Stimulated activated CD4-positive, alpha-beta T cell treated with anti-CD3 and anti-CD28 coated beads, Interleukin-15, amount 100 ng/mL, for 24 hours (primary cell): Measurements from ENCODE around the gene GFM1.

ENCODE experiments used
- DNase-seq: peaks from one replicate; pipeline ENCODE4 v3.0.0-alpha.2; 2020

The GFM1 gene

DNA sequence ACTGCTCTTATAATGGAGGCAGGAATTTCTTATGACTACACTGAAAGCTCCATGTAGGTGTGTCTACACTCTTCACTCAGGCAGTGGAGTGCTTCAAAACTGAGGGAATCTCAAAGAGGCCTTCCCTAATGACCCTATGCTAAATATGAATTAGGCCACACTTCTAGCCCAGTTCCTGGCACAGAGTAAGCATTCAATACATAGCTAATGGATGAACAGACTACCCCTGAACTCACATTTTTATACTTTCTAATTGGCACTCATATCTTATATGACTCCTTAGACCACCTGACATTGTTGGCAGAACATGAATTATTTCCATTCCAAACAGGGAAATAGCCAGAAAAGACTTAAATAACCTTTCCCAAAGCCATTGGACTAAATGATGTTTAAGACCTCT lies 84.5 kb downstream of the GFM1 start:
- no peak for DNase-seq

- DNase-seq, result no peak
Observed at GRCh38 chr3:158731486-158731885, 87.2 kb downstream of the GFM1 start.

DNA sequence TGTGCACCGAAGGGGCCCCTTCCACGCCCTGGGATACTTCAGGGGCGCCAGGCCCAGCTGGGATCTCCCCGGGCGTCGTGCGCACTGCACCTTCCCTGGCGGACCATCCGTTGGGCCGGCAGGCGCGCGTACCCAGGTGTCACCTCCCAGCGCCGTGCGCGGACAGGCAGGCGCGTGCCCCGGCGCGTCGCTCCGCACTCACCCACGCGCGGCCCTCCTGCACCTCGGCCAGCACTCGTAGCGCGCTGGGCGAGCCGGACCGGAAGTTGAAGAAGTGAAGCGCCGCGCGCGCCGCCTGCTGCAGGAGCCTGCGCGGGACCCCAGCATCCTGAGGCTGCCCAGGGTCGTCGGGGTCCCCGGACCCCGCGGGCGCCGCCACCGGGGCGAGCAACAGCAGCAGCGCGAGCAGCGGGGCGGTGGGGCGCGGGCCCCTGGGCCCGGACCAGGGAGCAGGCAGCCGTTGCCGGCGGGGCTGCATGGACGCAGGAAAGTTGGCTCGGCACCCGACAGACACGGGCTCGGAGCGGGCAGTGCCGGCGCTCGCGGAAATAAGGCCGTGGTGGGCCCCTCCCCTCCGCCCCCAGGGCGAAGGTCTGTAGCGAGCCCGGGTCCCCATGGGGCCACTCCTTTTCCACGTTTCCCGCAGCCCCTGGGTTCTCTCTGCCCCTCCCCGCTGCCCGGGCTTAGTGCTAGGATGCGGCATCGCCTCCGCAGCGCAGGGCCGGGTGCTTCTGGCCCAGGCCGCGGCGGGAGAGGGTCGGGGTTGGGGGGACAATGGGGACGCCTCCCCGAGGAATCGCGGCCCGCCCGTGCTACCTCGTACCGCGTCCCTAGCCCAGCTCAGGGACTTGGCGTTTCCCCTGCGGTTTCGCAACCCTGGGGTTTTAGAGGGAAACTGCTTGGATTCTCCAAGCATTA lies 87.9 kb downstream of the GFM1 start, which contains the start of gene RARRES1:
Gene RARRES1 (minus strand): TSS at position 520 of the 918 bp plus-strand sequence. CDS start 42 bp downstream, at position 478.
- DNase-seq, result peak; percentile 65

GRCh38 chr3:158732856-158733200 lies 88.5 kb downstream of the GFM1 start:
- DNase-seq, result no peak

- no peak for DNase-seq
Observed at GRCh38 chr3:158733656-158734055, 89.3 kb downstream of the GFM1 start.

DNA sequence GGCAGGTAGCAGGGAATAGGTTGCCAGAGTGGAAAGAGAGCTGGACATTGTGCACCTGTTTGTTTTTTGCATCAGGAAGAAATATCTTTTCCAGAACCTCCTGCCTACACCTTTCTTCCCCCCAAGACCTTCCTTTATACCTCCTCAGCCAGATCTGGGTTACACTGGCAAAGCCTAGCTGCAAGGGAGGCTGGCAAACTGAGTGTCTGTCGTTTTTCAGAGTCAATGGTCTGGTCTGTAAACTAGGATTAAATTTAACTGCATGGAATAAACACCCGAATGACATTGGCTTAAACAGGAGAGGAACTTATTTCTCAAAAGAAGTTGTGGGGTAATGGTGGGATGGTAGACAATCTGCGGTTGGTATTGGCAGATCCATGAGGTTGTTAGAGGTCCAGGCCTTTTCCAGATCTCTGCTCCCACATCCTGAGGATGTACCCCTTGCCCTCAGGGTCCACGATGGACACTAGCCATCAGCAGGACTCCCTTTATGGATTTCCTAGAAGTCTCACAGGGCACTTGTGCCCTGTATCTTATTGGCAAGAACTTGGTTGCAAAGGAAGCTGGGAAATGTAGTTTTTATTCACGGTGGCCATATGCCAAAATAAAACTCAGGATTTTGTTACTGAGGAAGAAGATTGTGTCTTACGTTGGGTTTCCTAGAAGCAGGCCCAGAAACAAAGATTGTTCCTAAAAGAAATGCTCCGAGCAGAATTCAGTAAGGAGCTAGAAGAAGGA lies 91.1 kb downstream of the GFM1 start:
- DNase-seq, result no peak

DNA sequence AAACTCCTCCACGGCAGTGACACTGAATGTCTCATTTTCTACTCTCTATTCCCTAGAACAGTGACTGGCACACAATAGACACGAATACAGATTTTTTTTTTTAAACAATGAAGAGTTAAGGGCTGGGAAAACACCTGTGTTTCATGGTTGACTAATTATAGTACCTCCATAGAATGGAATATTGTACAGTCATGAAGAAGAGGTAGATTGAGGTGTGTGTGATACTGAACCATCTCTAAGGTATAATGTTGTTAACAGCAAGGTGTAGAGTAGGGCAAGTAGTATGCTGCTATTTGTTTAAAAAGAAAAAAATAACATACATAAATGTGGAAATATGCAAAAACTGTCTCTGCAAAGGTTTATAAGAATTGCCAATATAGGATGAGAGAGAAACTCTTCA lies 93.1 kb downstream of the GFM1 start:
- DNase-seq, result no peak

- DNase-seq, result no peak
Observed at GRCh38 chr3:158737976-158738615, 93.8 kb downstream of the GFM1 start.

DNA sequence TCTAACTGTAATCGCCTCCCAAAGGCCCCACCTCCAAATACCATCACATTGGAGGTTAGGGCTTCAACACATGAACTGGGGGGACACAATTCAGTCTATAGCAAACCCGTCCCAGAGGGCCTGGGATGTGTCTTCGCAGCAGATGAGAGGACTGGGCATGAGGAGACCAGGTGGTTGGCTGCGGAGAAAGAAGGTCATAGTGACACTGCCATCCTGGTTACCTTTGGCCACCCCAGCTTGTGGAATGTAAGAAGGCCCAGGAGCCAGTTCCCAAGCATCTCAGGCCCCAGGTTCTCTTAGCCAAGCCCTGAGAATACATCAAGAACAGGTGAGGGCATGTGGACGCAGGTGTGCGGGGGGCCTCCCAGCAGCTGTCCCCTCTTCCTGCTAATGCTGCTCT lies 94.3 kb downstream of the GFM1 start:
- DNase-seq, result no peak

- DNase-seq, result no peak
Observed at GRCh38 chr3:158739078-158739477, 94.8 kb downstream of the GFM1 start.

DNA sequence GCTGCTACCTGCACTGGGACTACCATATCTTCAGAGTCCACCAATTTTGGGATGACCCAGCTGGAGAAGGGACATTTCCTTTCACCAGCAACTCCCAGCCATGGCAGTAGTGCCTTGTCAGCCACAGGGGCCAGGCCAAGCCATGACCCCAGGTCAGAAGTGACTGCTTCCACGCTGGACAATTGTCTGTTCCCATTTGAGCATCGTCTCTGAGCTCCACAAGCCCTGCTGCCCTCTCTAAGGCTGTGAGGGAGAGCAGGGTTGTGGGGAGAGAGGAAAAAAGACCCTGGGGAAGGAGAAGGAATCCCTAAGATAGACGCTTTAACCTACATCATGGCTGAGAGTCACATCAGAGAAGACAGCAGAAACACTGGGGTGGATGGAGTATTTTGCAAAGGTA lies 95.3 kb downstream of the GFM1 start:
- no peak for DNase-seq
